Globus pallidus (tissue), 1 donor: Measurements from ENCODE around the gene CLPX.
"Not testable (repeated sequence)": the region's sequence is repeated elsewhere in the genome, so short reads cannot be mapped to it uniquely, and the experiment has no call there.

ENCODE experiments used
- DNase-seq: peaks from one replicate; pipeline ENCODE4 v3.0.0-alpha.2; 2015; ENCODE audit warnings: low spot score

CLPX gene

DNA sequence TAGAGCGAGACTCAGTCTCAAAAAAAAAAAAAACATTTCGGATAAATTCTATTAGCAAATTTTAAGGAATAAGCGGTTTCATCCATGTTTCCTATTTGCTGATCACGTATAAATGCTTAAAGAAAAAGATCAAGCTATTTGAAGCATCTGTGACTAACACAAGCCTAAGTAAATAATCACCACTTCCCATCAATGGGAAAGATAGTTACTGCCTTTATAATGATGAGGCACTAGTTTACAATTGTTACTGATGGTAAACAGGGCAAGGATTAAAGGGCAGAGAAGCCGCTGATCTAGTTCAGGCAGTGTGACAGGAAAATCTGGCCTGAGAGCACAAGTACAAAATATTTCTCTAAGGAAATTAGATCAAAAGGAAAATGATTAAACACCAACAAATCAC, 13.7 kb downstream of the CLPX start:
- no peak for DNase-seq

- DNase-seq = peak; percentile 25
Measured at GRCh38 chr15:65165875-65166274, 19.3 kb downstream of the CLPX start.

DNA sequence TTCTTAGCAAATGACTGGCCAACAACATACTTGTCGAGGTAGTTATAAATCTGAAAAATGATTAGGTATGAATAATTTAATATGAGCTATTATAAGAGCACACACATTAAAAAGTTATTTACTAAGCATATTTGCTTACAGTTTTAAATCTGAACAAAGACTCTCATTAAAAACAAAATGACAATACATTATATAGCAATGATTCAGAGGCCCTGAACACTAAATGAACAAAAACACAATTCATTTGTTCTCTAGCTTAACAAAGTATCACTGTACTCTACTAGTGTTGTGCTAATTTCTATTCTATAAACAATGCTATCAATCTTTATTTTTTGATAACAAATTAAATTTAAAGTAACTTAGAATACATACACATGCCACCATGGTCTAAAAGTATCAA, 21.0 kb downstream of the CLPX start:
- DNase-seq = peak; percentile 53

- DNase-seq = no peak
Measured at GRCh38 chr15:65163041-65163440, 22.1 kb downstream of the CLPX start.

DNA sequence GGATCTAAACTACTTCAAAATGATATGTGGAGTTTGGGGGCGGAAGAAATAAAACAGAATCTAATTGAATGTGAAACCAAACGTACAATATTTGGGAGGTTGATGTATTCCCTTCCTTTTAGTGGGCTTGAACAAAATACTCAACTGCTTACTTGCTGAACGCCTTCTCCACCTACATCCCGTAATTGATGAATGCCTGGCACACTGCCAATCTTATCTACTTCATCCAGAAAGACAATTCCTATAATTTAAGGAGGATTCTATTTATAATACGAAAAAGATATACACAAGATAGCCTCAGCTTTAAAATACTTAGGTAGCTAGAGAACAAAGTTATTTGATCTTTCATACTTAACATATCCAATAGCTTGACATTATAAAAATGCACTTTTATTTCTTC, 28.4 kb downstream of the CLPX start:
- DNase-seq = no peak

GRCh38 chr15:65154720-65155119, 30.4 kb downstream of the CLPX start:
- no peak for DNase-seq

- DNase-seq = no peak
Measured at GRCh38 chr15:65147902-65148301, 37.2 kb downstream of the CLPX start.

GRCh38 chr15:65146438-65146837, 38.7 kb downstream of the CLPX start:
- no peak for DNase-seq

GRCh38 chr15:65138631-65139030, 46.5 kb downstream of the CLPX start:
- DNase-seq = not testable (repeated sequence)

DNA sequence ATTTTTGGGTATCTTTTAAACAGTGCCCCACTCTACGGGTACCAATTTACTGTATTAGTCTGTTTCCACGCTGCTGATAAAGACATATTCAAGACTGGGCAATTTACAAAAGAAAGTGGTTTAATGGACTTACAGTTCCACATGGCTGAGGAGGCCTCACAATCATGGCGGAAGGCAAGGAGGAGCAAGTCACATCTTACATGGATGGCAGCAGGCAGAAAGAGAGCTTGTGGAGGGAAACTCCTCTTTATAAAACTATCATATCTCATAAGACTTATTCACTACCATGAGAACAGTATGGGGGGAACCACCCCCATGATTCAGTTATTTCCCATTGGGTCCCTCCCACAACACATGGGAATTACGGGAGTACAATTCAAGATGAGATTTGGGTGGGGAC, 47.2 kb downstream of the CLPX start:
- not testable (repeated sequence) for DNase-seq

DNA sequence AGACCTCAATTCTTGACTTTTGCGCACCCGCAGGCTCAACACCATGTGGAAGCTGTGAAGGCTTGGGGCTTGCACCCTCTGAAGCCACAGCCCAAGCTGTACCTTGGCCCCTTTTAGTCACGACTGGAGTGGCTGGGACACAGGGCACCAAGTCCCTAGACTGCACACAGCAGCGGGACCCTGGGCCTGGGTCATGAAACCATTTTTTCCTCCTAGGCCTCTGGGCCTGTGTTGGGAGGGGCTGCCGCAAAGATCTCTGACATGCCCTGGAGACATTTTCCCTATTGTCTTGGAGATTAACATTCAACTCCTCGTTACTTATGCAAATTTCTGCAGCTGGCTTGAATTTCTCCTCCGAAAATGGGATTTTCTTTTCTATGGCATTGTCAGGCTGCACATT, 48.1 kb downstream of the CLPX start:
- DNase-seq = not testable (repeated sequence)

GRCh38 chr15:65134538-65134937, 50.6 kb downstream of the CLPX start:
- no peak for DNase-seq

DNA sequence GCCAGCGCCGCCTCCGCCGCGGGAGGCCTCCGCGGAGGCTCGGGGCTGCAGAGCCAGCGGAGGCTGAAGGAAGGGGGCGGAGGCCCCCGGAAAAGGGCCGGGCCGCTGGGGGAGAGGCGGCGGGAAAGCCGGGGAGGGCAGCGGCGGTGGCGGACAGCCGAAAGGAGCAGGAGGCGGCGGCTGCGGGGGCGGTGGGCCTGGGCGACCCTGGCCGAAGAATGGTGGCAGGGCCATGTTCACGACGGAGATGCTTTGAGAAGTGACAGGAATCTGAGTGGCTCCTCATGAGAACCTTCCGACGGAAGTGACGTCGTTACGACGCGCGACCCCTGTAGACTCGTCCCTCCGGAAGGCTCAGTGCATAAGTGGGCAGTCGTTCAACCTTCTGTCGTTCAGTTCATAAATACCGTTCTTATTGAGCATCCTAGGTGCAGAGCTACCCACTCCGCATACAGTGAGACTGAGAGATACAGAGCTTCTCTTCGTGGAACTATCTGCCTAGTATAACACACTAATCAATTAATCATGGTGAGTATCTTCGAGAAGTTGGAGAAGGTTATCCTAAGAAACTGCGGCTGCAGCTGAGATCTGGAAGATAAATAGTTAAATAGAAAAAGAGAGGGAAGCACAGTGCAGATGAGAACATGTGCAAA, 51.5 kb downstream of the CLPX start, which contains the start of gene PDCD7:
PDCD7 (minus strand) TSS at position 261 of the 653 bp plus-strand sequence; CDS start at position 234, 27 bp downstream.
- peak; percentile 93 for DNase-seq

- no peak for DNase-seq
Measured at GRCh38 chr15:65132878-65133547, 52.1 kb downstream of the CLPX start.

DNA sequence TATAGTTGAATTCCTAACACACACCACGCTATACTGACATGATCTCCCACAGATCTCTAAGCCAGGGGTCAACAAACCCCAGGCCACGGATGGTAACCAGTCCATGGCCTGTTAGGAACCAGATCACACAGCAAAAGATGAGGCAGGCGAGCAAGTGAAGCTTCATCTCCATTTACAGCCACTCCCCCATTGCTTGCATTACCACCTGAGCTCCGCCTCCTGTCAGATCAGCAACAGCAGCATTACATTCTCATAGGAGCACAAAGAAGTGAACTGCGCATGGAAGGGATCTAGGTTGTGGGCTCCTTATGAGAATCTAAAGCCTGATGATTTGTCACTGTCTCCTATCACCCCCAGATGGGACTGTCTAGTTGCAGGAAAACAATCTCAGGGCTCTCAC, 54.2 kb downstream of the CLPX start:
- no peak for DNase-seq

GRCh38 chr15:65115542-65115941, 69.6 kb downstream of the CLPX start:
- no peak for DNase-seq

DNA sequence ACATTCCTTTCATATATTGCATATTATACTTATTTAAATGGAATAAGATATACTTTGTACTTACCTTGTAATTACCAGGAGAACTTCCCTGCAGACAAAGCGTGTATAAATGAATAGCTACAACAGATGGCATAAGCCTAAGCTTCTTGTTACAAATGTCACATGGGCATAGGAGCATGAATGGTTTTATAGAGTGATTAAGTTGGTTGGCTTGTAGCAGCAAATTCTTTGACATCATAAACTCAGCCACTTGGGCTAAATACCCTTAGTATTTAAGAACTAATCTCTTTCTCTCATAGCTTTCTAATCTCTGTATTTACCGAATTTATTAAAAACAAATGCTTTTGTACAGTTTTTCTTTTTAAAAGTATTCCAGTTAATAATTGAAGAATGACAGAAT, 70.1 kb downstream of the CLPX start, which contains the start of gene UBAP1L:
UBAP1L (minus strand) TSS at position 115 of the 400 bp plus-strand sequence. CDS start 8,985 bp downstream, outside the sequence.
- no peak for DNase-seq

- DNase-seq = no peak
Measured at GRCh38 chr15:65110676-65111292, 74.4 kb downstream of the CLPX start.

DNA sequence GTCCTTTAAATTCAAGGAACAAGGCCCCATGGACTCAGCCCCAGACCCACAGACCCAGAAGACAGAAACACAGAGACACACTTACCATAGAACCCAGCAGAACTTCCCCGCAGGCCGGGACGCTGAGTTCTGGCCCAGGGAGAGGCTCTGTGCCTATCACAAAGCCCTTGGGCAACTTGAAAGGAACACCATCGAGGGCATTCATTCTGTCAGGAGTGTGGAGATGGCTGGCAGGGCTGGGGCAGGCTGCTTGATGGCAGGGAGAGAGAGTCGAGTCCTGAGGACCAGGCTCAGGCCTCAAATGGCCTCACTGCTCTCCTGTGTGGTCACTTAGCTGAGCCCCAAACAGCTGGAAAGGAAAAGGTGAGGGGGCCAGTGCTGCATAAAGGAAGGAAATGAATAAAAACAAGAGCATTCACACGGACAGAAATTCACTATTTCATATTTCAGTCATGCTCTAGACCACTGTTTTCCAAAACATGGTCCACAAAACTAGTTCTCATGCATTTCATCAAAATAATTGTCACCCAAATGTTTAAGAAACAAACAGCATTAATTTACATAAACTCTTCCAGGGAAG, 79.0 kb downstream of the CLPX start:
- no peak for DNase-seq

DNA sequence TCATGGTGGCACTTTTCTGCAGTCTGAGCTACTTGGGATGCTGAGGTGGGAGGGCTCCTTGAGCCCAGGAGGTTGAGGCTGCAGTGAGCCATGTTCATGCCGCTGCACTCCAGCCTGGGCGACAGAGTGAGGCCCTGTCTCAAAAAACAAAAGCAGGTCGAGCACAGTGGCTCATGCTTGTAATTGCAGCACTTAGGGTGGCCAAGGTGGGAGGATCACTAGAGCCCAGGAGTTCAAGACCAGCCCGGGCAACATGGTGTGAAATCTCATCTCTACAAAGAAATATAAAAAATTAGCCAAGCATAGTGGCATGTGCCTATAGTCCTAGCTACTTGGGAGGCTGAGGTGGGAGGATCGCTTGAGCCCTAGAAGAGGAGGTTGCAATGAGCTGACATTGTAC, 80.1 kb downstream of the CLPX start:
- no peak for DNase-seq

GRCh38 chr15:65102912-65103311, 82.2 kb downstream of the CLPX start:
- DNase-seq = no peak

- no peak for DNase-seq
Measured at GRCh38 chr15:65101891-65102708, 83.0 kb downstream of the CLPX start.
